Thymus (tissue), 11 donors: ENCODE data around the gene NR2F1-AS1. TPM values are rescaled to one million over a fixed set of nuclear protein-coding genes. Genes with fewer than 3 reads are reported as not detected.

Source experiments
- DNase-seq, 9 donors: peaks; one replicate each; pipeline ENCODE4 v3.0.0-alpha.2; 2013; ENCODE audit warnings: low spot score in 9 of 9, low read depth in 6 of 9, missing footprints in 1 of 9
- H3K27ac ChIP-seq, 2 donors: one replicate each; pipeline ENCODE4 v1.5.1; 2013; ENCODE audit warnings: control low read depth in 1 of 2, low read depth in 1 of 2, low read length in 1 of 2, mild to moderate bottlenecking in 1 of 2, moderate library complexity in 1 of 2
- H3K27me3 ChIP-seq, 2 donors: one replicate each; pipeline ENCODE4 v1.5.1; 2013; ENCODE audit warnings: low read length in 1 of 2; ENCODE audit not compliant: control insufficient read depth in 2 of 2, insufficient read depth in 1 of 2
- H3K36me3 ChIP-seq, 2 donors: one replicate each; pipeline ENCODE4 v1.5.1; 2013; ENCODE audit warnings: low read length in 1 of 2, mild to moderate bottlenecking in 1 of 2, moderate library complexity in 1 of 2; ENCODE audit not compliant: control insufficient read depth in 2 of 2, insufficient read depth in 2 of 2
- H3K4me1 ChIP-seq, 2 donors: one replicate each; pipeline ENCODE4 v1.5.1; 2013; ENCODE audit warnings: low read length in 2 of 2; ENCODE audit not compliant: control insufficient read depth in 2 of 2, insufficient read depth in 2 of 2
- H3K4me3 ChIP-seq, 2 donors: one replicate each; pipeline ENCODE4 v1.5.1; 2013; ENCODE audit warnings: low read length in 2 of 2, control low read depth in 1 of 2, mild to moderate bottlenecking in 1 of 2
- H3K9me3 ChIP-seq, 2 donors: one replicate each; pipeline ENCODE4 v1.5.1; 2013; ENCODE audit warnings: low read length in 1 of 2, mild to moderate bottlenecking in 1 of 2; ENCODE audit not compliant: control insufficient read depth in 2 of 2, insufficient read depth in 1 of 2
- WGBS: extraction: QIAGEN DNeasy Blood & Tissue Kit; methylation state at CpG from one replicate; pipeline ENCODE4 v1.1.7; 2013; 5-methylcytosine and 5-hydroxymethylcytosine counted together
- polyA plus RNA-seq: library from polyadenylated mRNA; stranded (reverse); fragments of 200-250 nt; gene quantifications from one replicate; pipeline ENCODE4 v1.2.3, GENCODE V29; 2013
- total RNA-seq: library from RNA; stranded (reverse); fragments of 120-200 nt; gene quantifications from one replicate; pipeline ENCODE4 v1.2.4, GENCODE V29; 2013
- donor health status: healthy.

NR2F1-AS1 gene
- total and polyA plus RNA-seq, 2 donors, result 2.0 to 5.0 TPM

DNA sequence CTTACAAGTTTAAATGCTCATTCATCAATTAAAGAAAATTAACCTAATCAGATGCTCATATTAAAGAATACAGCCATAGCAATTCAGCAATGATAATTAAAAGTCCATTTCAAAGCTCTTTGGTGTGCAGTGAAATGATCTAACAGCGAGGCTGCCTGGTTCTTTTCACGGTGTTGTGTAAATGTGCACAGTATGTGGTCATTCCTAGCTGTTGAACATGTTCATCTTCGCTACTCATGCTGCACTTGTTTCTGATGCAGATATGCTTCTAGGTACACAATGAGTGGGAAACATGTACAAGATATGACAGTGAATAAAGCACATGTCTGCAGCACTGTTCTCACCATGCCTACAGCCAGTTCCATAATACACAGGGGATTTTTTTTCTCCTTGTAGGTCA lies 163.5 kb downstream of the NR2F1-AS1 start:
- no peak for DNase-seq
- no peaks in the 10 kb centered on the region for H3K9me3 ChIP-seq
- H3K36me3 ChIP-seq, result no peaks in the 10 kb centered on the region
- 93% methylated on average over 3 of the region's 3 CpGs for WGBS
- no peaks in the 10 kb centered on the region for H3K27me3 ChIP-seq
- no peak overlapping the region for H3K4me3 ChIP-seq
- no peak overlapping the region for H3K27ac ChIP-seq
- no peaks in the 10 kb centered on the region for H3K4me1 ChIP-seq

GRCh38 chr5:93415819-93416218 lies 165.2 kb downstream of the NR2F1-AS1 start:
- no peak overlapping the region for H3K4me3 ChIP-seq
- H3K4me1 ChIP-seq, result no peaks in the 10 kb centered on the region
- no peaks in the 10 kb centered on the region for H3K9me3 ChIP-seq
- no peak for DNase-seq
- no peak overlapping the region for H3K27ac ChIP-seq
- H3K27me3 ChIP-seq, result no peaks in the 10 kb centered on the region
- WGBS, result 82% methylated on average over 1 of the region's 1 CpG
- no peaks in the 10 kb centered on the region for H3K36me3 ChIP-seq

DNA sequence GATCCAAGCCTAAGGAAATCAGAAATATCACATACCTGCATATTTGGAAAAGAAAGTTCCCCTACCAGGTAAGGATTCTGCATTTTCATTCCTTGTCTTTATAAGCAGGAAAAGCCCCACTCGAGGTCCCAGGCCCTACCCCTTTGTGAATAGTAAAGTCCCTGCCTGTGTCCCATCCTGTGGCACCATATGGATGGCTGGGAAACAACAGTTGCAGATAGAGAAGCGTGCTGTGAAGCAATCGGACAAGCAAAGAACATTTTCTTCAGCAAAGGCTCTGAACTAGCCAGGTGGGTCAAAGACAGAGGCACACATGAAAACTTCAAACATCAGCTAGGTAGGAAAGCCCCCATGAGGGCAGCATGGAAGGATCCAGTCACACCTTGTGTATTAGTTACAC lies 169.3 kb downstream of the NR2F1-AS1 start:
- no peaks in the 10 kb centered on the region for H3K9me3 ChIP-seq
- no peak overlapping the region for H3K4me3 ChIP-seq
- H3K27me3 ChIP-seq, result no peaks in the 10 kb centered on the region
- DNase-seq, result no peak
- H3K27ac ChIP-seq, result no peak overlapping the region
- WGBS, result 77% methylated on average over 3 of the region's 3 CpGs
- no peaks in the 10 kb centered on the region for H3K36me3 ChIP-seq
- H3K4me1 ChIP-seq, result no peaks in the 10 kb centered on the region

- H3K9me3 ChIP-seq, result no peaks in the 10 kb centered on the region
- no peaks in the 10 kb centered on the region for H3K4me1 ChIP-seq
- H3K4me3 ChIP-seq, result no peak overlapping the region
- no peak overlapping the region for H3K27ac ChIP-seq
- DNase-seq, result no peak
- H3K27me3 ChIP-seq, result no peaks in the 10 kb centered on the region
- no peaks in the 10 kb centered on the region for H3K36me3 ChIP-seq
Measured at GRCh38 chr5:93409691-93410090, 171.3 kb downstream of the NR2F1-AS1 start.

DNA sequence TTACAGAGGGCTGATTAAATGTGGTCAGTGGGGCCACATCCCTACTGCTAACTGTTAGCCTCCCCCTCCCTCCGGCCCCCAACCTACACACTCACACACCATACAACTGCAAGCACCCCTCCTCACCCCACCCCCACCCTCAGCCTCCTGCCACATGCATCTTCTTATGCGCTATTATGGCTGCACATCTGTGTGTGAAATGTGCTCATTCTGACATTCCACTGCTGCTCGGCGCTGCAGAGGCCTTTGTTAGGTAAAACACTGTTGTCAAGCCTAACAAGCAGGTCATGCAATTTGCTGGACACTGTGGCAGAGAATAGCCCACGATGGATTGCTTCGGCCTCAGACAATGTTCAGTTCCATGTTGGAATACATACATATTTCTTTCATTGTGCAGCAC lies 173.6 kb downstream of the NR2F1-AS1 start:
- Histone ChIP-seq H3K4me1 (no peaks in the 10 kb centered on the region), H3K27me3 (no peaks in the 10 kb centered on the region), H3K4me3 (no peak overlapping the region), H3K27ac (no peak overlapping the region), H3K9me3 (no peaks in the 10 kb centered on the region), H3K36me3 (no peaks in the 10 kb centered on the region)
- DNase-seq, result no peak
- 90% methylated on average over 6 of the region's 6 CpGs for WGBS

- 87% methylated on average over 5 of the region's 5 CpGs for WGBS
- no peaks in the 10 kb centered on the region for H3K4me1 ChIP-seq
- H3K9me3 ChIP-seq, result no peaks in the 10 kb centered on the region
- H3K36me3 ChIP-seq, result no peaks in the 10 kb centered on the region
- H3K4me3 ChIP-seq, result no peak overlapping the region
- no peaks in the 10 kb centered on the region for H3K27me3 ChIP-seq
- H3K27ac ChIP-seq, result no peak overlapping the region
- DNase-seq, result no peak
Measured at GRCh38 chr5:93406971-93407401, 174.0 kb downstream of the NR2F1-AS1 start.

DNA sequence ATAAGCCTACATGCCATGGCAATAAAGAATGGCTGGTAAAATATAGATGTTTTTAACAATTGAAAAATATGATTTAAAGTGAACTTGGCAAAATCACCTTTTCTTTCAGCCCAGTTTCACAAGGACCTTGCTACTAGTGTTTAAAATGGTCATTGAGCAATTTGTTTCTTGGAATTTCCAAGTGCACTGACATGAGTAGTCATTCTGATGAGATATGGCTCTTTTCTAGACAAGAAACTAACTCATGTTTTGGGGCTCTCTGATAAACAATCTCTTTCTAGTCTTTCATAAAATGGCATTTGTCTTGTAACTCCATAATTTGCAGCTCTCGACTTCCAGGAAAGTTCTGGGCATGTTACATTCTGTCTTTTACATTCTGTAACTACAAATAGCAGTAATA lies 176.8 kb downstream of the NR2F1-AS1 start:
- no peaks in the 10 kb centered on the region for H3K36me3 ChIP-seq
- no peak overlapping the region for H3K27ac ChIP-seq
- no peaks in the 10 kb centered on the region for H3K27me3 ChIP-seq
- WGBS, result 79% methylated on average over 1 of the region's 1 CpG
- H3K9me3 ChIP-seq, result no peaks in the 10 kb centered on the region
- no peak for DNase-seq
- H3K4me3 ChIP-seq, result no peak overlapping the region
- H3K4me1 ChIP-seq, result no peaks in the 10 kb centered on the region

DNA sequence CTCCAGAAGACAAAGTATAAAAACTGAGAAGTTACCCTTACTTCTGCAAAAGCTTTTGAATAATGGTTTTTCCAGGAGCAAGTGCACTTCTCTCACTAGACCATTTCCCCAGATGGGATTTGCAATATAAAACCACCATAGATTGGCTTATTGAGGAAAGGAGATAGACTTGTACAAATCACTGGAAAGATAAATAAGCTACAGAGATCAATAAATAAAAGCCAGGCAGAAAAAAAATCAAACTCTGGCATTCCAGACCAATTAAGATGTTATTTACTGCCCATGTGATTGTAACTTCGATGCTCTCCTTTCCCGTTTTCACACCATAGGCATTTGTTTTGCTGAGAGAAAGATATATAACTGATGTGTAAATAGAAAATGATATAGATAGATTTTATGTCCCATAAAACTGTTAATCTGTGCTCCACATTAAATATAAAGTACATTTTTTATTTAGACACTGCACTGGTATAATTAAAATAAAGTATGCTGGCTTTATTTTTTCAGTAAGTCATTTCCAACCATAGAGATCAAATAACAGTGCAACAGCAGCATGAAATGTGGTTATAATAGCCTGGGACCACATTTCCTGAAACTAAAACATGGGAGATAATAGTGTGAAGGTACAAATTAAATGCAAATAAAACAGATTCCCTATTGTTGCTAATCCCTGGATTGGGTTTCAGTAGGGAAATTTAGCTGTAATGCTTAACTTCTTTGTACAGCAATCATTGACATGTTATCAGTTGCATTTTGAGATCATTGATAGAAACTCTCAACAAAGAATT lies 177.7 kb downstream of the NR2F1-AS1 start:
- 88% methylated on average over 2 of the region's 2 CpGs for WGBS
- no peak overlapping the region for H3K27ac ChIP-seq
- H3K36me3 ChIP-seq, result no peaks in the 10 kb centered on the region
- no peaks in the 10 kb centered on the region for H3K27me3 ChIP-seq
- no peak for DNase-seq
- no peak overlapping the region for H3K4me3 ChIP-seq
- no peaks in the 10 kb centered on the region for H3K4me1 ChIP-seq
- no peaks in the 10 kb centered on the region for H3K9me3 ChIP-seq

- no peak for DNase-seq
- H3K27me3 ChIP-seq, result no peaks in the 10 kb centered on the region
- peaks cover 0 to 5% of the 10 kb centered on the region in 2 donors for H3K9me3 ChIP-seq
- 98% methylated on average over 4 of the region's 4 CpGs for WGBS
- no peaks in the 10 kb centered on the region for H3K4me1 ChIP-seq
- H3K36me3 ChIP-seq, result no peaks in the 10 kb centered on the region
- no peak overlapping the region for H3K4me3 ChIP-seq
- no peak overlapping the region for H3K27ac ChIP-seq
Measured at GRCh38 chr5:93402451-93402850, 178.6 kb downstream of the NR2F1-AS1 start.
